Measurements from ENCODE around the gene UPK3A.

The UPK3A gene

DNA sequence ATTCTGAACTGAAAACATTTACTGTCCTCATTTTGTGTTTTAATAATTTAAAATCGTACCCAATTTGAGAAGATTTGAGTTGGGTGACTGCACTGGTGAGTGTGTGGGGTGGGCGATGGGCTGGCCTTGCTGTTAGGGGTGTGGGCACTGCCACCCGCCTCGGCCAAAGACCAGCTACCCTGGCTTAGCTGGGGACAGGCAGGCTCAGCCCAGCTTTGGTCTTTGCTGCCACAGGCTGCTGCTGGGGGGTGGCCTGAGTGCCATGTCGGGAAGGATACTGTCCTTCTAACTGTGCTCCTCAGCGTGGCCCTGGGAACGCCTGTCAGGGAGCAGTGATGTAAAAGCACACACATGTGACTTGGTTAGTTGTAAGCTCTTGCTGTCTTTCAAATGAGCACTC lies 47.3 kb downstream of the UPK3A start:
- DNase-seq = no peak

DNA sequence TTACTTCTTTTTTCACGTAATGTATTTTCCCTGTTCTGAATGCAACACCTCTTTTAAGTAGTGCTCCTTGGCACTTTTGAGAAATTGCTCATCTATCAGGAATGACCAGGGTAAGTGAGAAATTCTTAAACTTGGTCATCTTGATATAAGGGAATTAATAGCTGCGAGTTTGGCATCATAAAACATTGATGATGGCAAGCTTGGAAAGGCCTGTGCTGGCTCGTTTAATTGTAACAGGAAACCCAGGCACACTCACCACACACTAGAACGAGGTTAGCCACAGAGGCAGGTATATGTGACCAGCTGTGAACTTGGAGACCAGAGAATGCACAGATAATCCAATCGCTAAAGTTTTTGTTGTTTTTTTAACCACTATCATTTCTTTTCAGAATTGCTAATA lies 49.3 kb downstream of the UPK3A start:
- no peak for DNase-seq

DNA sequence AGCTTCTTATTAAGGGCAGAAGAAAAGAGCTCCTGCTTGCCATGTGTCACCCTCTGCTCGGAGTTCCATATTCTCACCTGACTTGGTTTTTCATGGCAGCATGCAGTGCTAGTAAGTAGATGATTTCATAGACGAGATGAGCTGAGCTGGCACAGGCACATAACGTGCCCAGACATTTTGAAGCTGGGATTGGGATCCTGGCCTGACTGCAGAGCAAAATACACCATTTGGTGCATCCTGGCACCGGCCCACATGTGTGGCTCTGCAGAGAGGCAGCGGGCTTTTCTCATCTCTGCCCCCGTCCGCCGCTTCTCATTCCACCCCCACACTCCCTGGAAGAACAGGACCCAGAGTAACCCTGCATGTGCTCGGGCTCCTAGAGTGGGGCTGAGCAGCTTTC lies 49.8 kb downstream of the UPK3A start:
- no peak for DNase-seq

DNA sequence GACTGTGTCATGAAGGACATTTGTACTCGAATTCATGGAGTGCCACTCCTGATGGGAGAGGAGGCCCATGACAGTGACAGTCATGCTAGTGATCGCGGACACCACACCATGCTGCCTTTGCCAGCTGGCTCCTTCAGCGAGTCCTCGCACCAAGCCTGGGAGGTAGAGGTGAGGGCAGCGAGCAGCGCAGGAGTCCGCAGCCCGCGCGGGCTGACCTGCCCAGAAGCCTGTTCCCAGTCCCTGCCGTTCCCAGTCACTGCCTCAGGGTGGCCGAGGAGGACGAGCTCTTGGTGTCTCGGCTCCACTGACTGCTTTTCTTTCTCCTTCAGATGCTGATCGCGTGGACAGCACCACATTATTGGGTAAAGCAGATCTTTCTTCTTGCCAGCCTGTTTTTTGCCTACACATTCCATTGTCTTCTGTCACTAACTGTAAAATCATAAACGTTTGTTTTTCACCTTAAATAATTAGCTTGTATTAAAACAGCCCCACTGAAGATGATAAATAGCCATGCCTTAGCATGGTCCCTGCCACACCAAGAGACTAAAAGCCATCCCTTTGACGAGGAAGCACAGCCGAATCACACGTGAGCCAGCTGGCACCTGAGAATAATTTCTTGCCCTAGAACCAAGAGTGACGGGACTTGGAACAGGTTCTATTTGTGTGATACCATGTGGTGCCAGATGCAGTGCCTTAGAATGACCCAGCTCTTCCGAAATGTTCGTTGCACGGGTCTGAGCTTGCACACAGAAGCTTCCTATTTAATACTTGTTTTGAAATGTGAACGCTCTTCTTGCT lies 50.5 kb downstream of the UPK3A start:
- DNase-seq = no peak

DNA sequence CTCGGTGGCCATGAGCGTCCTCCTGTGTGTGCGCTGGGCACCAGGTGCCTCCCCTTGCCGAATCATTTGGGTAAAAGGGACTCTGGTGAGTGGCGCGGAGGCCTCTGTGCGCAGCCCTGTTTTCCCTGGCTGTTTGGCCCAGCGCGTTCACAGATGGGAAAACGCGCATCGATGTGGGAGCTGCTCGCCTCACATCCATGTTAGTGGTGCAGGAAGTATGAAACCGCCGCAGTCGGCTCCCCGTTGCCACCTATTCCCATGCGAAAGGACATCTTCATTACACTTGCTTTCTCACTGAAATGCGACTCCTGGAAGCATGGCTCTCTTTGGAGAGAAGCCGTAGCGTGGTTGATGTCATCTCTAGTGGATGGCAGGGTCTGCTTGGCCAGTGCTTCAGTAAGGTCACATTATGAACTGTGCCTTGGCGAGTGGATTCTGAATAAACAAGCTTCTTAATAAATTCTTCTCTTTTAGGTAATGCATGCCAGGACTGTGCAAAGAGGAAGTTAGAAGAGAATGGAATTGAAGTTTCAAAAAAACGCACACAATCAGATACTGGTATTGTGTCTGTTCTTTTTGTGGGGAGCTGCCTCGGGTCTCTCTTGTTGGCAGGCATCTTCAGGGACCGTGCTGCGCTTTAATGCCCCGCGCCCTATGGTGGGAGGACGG lies 51.2 kb downstream of the UPK3A start:
- no peak for DNase-seq

DNA sequence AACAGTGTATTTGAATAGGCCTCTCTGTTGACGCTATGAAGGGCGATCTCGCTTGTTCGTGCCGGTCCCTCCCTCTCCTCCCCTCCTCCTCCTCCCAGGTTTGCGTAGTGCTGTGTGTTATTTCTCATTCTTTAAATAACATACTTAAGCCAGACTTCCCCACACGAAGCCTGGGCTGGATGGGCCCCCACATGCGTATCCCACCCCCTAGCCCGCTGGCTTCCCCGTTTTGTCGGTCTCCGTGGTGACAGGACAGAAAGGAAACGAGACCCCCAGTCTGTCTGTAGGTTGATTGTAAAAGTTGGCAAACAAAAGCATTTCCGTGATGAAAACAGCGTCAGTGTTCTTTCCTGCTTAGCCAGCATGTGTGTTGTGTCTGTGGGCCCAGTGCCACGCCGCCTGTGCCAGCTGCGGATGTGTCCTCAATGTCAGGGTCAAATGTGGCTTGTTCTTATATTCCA lies 52.3 kb downstream of the UPK3A start:
- DNase-seq = no peak

DNA sequence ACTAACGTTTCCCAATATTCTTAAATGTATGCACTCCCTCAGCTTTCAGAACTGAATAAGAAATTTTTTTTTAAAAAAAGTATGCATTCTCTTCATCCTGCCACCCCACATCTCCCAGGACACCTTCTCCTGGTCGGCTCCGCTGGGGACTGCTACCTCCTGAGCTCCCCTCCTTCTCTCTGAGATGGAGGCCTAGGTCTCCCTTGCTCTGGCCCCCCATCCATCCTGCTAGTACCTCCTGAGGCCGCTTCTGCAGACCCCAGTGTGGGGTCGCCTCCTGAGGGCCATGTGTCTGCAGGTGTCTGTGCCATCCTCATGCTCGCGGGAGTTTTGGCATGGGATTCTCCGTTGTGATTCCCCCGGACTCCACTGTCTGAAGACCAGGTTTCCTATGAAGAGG lies 52.8 kb downstream of the UPK3A start:
- DNase-seq = no peak

DNA sequence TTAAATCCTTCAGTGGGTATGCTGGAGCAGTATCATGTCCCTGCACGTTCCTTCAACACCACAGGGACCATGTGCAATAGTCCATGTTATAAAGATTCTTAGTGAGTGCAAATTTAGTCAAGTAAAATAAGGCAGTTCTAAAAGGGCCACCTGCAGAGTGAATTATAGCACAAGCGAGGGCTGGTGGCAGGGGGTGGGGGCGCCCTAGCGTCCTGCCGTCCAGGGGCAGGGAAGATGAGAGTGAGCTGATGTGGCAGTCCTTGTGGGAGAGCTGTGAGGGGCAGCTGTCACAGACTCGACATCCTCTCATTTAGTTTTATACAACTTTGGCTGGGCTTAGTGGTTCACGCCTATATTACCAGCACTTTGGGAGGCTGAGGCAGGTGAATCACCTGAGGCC lies 54.0 kb downstream of the UPK3A start:
- DNase-seq = no peak

DNA sequence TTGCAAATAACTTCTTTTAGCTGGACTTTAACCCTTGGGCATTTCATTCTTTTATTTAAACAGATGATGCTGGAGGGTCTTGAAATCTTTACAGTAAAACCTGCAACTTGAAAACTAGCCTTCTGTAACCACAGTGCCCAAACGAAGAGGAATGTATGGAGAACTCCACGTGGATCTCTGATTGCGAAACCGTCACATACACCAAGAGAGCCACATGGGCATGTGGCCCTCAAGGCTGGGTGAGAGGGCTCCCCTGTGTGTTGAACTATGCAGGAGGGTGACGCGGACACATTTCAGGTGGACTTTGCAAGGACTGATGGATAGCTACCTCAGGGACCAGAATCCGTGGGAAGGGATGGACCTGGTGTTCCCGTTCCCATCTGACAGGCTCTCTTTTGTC lies 55.6 kb downstream of the UPK3A start:
- DNase-seq = no peak

DNA sequence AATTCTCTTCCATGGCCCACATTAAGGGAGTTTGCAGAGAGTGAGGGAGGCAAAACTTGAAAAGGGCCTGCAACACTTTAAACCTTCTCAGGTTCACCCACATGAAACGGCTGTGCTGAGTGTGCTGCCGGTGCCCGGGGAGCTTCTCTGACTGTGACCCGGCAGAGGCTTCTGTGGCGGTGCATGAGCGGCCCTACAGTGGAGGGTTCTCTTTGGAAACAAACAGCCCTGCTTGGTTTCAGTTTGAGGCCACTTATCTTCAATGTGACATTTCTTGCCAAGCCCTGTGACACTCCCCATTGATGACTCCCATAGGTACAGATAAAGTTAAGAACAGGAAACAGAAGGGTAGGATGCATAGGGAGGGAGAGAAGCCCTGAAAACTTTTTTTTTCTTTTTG lies 56.7 kb downstream of the UPK3A start:
- DNase-seq = no peak

DNA sequence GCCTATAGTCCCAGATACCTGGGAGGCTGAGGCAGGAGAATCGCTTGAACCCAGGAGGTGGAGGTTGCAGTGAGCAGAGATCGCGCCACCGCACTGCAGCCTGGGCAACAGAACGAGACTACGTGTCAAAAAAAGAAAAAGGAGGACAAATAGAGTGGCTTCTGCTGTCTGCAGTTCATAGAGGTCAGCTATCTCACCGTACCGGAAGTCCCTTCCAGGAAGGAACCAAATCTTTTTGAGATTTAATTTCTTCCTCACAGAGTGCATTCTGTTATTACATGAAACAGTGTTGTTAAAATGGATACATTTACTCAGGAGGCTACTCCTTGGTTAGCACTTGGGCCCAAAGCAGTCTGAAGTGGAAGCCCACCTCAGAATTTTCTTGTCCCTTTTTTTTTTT lies 58.4 kb downstream of the UPK3A start:
- DNase-seq = no peak

DNA sequence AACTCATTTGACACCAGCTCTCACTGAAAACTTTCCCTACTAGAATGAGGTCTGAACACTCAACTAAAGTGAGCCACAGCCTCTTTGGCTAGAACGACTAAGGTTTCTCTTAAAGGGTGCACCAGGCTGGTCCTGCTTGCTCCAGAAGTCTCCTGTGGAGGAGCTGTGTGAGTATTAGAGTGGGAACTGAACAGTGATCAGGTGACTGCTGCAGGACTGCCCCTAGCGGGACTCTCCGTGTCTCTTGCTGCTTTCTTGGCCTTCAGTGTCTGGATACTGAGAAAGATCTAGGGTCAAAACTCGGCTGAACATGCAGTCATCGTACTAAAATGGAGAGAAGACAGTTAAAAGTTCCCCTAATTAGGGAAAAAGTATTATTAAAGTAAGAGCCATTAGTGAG lies 59.6 kb downstream of the UPK3A start:
- DNase-seq = no peak
